DMS153 treated with DMSO at 0.1 percent for 48 hours (cell line): Measurements from ENCODE around the gene BUD23.

ENCODE experiments used
- DNase-seq: peaks from one replicate; lab custom pipeline; 2025; ENCODE audit not compliant: unreplicated experiment; lab: John Stamatoyannopoulos, UW

Gene BUD23

DNA sequence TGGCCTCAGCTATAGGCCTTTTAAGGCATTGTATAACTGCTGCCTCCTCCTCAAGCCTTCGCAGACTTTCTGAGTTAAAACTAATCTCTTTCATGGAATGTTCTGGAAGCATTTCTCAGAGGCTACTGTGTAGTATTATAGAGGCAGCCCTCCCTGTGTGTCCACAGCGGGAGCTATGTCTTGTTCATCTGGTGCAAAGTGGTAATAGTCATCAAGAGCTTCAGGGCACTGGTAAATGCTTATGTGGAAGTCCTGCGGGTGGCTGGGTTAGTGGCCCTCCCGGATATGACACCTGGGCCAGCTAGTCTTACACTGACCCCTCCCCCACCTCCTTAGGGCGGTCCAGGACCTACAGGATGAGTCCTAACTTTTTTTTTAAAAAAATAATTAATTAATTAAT, 57.4 kb downstream of the BUD23 start:
- DNase-seq, result no peak

DNA sequence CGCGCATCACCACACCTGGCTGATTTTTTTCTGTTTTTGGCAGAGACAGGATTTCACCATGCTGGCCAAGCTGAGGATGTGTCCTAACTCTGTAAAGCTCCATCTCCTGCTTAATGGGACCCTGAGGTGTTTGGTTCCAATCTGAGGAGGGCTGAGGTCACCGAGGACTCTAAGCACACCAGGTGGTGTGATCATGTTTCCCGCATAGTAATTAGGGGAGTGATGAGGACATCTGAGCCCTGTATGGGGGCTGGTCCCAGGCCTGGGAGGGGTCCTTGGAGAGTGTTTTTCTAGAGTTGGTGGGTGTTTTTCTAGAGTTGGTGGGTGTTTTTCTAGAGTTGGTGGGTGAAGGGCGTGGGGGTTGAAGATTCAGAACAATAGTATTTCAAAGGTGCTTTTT, 58.2 kb downstream of the BUD23 start:
- peak; percentile 68 for DNase-seq

DNA sequence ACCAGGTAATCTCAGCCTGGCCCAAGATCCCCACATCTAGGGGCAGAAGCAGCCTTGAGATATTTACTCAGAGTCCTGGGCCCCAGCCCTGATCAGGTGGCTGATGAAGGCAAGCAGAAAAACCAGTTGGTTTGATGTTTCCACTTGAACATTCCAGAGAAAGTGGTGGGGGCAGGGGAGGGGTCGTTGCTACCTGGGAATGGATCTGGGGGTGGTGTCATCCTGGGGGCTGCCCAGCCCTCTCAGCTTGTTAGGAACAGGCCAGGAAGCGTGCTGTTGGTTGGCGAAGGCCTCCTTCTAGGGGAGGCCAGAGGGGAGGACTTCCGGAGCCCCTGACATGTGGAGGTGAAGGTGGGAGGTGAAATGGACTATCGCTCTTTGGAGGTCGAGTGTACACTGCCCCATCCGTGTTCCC, 58.9 kb downstream of the BUD23 start:
- no peak for DNase-seq

DNA sequence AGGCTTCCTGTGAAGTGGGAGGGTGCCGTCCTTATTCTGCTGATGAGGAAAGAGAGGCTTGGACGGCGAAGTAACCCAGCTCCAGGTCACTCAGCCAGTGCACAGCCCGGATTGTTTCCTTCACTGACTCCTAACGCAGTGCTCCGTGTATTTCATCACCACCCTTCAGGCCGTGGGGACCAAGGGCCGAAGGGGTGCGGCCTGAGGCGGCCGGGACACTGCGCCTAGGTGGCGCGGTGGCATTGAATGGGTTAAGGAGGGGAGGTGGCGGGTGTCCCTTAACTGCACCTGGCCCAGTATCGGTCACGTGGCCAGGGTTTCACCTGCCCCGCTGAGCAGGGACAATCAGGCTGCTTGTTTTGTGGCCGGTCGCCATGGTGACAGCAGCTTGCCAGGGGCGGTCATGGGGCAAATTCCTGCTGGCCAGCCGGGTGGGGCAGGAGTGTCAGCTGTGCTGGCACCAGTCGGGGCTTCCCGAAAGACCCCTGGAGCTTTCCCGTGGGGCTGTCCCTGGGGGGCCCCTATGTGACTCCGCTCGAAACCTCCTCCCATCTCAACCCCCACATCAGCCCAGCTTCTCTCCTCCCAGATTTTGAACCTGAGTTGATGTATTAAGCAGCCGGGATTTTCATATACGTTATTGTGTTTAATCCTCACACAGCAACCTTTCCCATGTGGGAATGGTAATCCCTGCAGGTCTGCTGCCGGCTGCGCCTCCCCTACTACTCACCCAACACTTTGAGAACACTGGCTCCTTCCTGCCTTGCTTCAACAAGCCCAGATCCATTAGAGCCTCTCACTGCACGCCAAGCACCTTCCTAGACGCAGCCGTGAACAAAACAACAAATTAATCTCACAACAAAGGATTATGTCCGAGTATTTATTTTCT, 59.6 kb downstream of the BUD23 start:
- DNase-seq, result peak; percentile 91

DNA sequence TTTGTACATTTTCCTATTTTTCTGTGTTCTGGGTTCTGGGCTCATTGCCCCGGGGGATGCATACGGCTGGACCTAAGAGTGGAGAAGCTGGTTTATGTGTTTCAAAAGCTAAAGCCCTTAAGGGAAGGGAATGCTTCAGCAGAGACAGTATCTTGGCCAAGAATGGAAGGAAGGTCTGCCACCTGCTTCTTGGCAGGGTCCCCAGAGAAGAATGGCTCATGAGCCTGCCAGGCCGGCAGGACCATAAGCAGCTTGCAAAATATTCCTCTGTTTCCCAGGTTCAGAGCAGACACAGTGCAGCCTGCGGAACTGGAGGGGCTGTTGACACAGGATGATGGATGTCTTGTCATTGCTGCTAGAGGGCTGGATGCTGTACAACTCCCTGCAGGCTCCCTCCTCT, 63.0 kb downstream of the BUD23 start:
- DNase-seq, result no peak
